GM12864 (cell line): ENCODE results near the gene CYS1.

Source experiments
- DNase-seq: peaks from one replicate; pipeline ENCODE4 v3.0.0-alpha.2; 2011; ENCODE audit warnings: low read depth
- H3K4me3 ChIP-seq: 2 replicates; pipeline ENCODE4 v1.5.1; 2011; ENCODE audit warnings: mild to moderate bottlenecking, low read depth, low read length, control low read depth
- TF ChIP-seq, protein P1 (sequence below): IDR thresholded peaks from 2 replicates; pipeline ENCODE4 v1.5.1; 2011; ENCODE audit warnings: low read depth, mild to moderate bottlenecking, moderate library complexity, low read length, control low read depth, inconsistent platforms; ENCODE audit errors: missing control alignments

The CYS1 gene

DNA sequence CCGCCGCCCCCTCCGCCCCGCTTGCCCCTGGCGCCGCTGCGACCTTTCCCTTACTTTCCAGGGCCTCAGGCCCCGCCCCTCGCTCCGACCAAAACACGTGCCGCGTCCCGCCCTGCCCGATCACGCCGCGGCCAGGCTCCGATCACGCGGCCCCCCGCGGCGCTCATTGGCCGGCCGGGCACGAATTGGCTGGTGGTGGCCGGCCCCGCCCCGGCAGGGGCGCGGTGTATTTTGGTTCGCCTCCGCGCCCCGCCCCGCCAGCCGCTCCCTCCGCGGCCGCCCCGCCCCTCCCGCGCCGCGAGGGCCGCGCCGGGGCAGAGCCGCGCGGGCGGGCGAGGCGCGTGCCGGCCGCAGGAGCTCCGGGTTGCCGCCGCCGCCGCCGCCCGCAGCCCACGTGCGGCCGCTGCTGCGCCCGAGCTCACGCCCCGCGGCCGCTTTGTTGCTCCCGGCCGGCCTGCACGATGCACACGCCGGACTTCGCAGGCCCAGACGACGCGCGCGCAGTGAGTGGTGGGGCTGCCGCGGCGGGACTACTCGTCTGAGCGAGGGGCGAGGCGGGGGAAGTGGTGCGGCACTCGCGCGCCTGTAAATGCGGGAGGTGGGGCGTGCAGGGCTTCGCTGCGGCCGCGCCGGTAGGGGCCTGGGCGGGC is 36.8 kb downstream of the CYS1 start, which contains the start of gene KLF11:
TSS of gene KLF11 (plus strand) at position 295 of the 650 bp plus-strand sequence. CDS start at position 462, 167 bp downstream.
- DNase-seq = no peak
- TF ChIP-seq, protein P1, sequence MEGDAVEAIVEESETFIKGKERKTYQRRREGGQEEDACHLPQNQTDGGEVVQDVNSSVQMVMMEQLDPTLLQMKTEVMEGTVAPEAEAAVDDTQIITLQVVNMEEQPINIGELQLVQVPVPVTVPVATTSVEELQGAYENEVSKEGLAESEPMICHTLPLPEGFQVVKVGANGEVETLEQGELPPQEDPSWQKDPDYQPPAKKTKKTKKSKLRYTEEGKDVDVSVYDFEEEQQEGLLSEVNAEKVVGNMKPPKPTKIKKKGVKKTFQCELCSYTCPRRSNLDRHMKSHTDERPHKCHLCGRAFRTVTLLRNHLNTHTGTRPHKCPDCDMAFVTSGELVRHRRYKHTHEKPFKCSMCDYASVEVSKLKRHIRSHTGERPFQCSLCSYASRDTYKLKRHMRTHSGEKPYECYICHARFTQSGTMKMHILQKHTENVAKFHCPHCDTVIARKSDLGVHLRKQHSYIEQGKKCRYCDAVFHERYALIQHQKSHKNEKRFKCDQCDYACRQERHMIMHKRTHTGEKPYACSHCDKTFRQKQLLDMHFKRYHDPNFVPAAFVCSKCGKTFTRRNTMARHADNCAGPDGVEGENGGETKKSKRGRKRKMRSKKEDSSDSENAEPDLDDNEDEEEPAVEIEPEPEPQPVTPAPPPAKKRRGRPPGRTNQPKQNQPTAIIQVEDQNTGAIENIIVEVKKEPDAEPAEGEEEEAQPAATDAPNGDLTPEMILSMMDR = no peak
- peak within 1 kb of the TSS; percentile 20; the same call in 1 of the 2 replicates for H3K4me3 ChIP-seq

DNA sequence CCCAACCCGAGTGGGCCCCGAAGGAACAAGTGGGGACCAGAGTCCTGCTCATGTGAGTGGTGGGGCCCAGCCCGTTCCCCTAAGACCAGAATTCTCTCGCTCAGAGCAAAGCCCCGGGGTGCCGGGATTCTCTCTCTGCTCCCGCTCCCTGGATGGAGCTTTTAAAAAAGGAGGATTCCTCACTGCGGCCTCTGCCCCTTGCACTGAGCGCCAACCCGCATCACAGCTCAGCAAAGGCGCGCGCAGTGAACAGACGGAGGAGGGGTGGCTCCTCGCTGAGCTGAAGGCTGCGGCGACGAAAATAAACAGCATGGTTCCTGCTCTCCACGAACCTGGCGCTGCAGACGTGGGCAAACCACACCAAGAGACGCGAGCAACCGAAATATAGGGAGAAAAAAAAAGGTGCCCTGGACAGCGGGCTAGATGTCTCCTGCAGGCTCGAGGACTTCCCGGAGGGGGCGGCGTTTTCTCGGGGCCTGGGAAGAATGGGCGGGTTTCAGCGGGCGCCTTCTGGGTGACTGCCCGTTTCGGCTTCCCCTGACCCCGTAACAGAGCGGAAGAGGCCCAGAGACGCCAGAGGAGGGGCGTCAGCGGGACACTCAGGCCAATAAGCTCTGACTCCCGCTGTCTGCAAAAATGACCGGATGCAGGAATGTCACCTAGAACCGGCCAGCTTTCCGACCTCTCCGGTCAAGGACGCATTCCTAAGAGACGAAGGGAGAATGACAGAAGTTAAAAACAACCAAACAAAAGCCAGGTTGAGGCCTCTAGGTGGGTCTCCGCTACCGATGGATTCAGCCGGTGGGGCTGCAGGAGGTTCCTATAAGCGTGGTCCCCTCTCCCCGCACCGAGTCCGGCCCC is 37.7 kb downstream of the CYS1 start:
- peak overlapping the region; percentile 8; the same call in 1 of the 2 replicates for H3K4me3 ChIP-seq
- TF ChIP-seq, protein P1 = no peak
- DNase-seq = no peak

DNA sequence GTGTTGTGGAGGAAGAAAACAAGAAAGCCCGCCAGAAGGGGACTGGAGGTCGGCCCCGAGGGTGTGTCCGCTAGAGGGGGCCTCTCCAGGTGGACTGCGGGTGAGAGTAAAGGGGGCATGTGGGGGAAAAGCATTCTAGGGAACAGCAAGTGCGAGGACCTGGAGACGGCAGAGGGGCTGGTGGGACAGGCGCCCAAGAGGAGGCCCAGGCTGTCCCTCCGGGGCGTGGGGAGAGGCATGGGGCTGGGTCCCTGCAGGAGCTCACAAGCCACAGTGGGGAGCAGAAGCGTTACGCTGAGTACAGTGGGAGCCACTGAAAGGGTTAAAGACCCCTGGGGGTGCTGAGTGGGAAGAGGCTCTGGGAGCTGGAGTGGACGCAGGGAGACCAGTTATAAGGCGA is 38.5 kb downstream of the CYS1 start:
- no peak for DNase-seq
- TF ChIP-seq, protein P1 = no peak
- no peak overlapping the region for H3K4me3 ChIP-seq

DNA sequence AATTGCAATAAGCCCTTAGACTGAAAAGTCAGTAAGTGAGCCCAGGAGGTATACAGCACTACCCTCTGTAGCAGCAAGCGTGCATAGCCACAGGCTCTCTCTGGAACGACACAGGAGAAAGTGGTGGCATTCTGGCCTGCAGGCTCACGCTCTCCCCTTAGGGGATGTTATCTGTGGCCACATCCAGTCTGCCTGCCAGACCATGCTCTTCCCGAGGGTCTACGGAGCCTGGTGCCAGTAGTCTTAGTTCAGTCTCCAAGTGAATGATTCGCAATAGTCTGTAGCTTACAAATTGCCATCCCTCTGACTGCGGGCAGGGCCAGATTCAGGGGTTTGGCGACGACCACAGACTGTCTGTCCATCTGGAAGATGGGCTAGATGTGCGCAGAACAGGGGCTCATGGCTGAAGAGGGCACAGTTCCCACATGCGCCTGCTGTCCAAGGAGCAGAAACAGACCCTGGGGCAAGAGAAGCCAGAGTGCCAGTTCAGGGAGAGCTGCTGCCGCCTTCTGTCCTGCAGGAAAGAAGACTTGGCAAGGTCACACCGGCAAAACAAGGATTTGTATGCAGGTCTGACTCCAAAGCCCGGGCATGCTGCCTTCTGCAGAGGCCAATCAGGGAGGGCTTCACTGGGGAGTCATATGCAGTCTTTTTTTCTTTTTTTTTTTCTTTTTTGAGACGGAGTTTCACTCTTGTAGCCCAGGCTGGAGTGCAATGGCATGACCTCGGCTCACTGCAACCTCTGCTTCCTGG is 40.4 kb downstream of the CYS1 start:
- TF ChIP-seq, protein P1 = no peak
- DNase-seq = no peak
- no peak overlapping the region for H3K4me3 ChIP-seq

DNA sequence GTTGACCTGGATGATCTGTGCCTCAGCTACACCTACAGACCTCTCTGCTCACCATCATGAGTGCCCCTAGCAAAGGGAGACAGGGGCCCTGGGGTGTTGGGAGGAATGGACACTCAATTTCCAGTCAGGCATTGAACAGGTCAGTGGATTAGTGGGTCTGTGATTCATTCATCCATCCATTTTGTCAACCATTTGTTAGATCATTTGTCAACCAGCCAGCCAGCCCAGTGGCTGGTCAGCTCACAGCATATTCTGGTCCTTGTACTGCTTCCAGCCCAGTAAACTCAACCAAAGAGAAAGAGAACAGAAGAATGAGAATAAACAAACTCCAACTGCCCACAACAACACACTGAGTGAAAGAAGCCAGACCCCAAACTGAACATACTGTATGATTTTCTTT is 41.5 kb downstream of the CYS1 start:
- no peak overlapping the region for H3K4me3 ChIP-seq
- TF ChIP-seq, protein P1 = no peak
- DNase-seq = no peak

DNA sequence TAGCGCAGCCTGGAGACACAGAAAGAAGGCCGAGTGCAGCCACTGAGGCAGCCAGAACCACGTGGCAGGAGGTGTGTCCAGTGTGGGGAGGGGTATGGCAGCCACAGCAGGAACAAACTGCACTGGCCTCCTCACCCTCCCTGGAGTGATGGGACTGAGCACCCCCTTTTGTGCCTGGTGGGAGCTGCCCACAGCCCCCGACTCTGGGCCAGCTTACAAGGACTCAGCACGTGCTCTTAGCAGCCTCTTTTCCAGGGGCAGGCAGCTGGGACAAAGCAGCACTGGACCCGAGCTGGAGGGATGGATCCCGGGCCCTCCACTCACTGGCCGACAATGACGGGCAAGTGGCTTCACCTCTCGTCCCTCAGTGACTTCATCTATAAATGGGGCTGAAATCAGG is 42.1 kb downstream of the CYS1 start:
- H3K4me3 ChIP-seq = no peak overlapping the region
- TF ChIP-seq, protein P1 = no peak
- no peak for DNase-seq
